Ovary (tissue), 9 donors: ENCODE results near the gene TMEM45B. TPM values are rescaled to one million over a fixed set of nuclear protein-coding genes. Genes with fewer than 3 reads are reported as not detected.
"Not testable (repeated sequence)": the region's sequence is repeated elsewhere in the genome, so short reads cannot be mapped to it uniquely, and the experiment has no call there.

Source experiments
- DNase-seq, 5 donors: peaks; one replicate each; pipeline ENCODE4 v3.0.0-alpha.2; 2019 to 2020
- H3K27ac ChIP-seq, 2 donors: fragments of 200-600 bp; one replicate each; pipeline versions ENCODE4 v1.5.1 to v1.8.0; 2019 to 2022
- H3K27me3 ChIP-seq: fragments of 200-600 bp; one replicate; pipeline ENCODE4 v1.8.0; 2022
- H3K36me3 ChIP-seq: fragments of 200-600 bp; sonication (generic); one replicate; pipeline ENCODE4 v1.5.1; 2019
- H3K4me1 ChIP-seq: one replicate; pipeline ENCODE4 v1.8.1; 2013; ENCODE audit warnings: mild to moderate bottlenecking, moderate library complexity; ENCODE audit not compliant: insufficient read depth
- H3K4me3 ChIP-seq: fragments of 200-600 bp; sonication (generic); one replicate; pipeline ENCODE4 v1.5.1; 2017
- H3K9me3 ChIP-seq, 2 donors: fragments of 200-600 bp in 1 of 2; sonication (generic) in 1 of 2; one replicate each; pipeline versions ENCODE4 v1.5.1 to v1.8.1; 2013 to 2019; ENCODE audit warnings: mild to moderate bottlenecking in 1 of 2, moderate library complexity in 1 of 2
- EP300 ChIP-seq: sonication (generic); formaldehyde crosslinking; IDR thresholded peaks from one replicate; pipeline ENCODE4 v1.6.1; 2017; ENCODE audit warnings: antibody characterized with exemption
- POLR2A ChIP-seq: fragments of 450-650 bp; IDR thresholded peaks from one replicate; pipeline ENCODE4 v1.6.1; 2017; ENCODE audit warnings: antibody characterized with exemption, mild to moderate bottlenecking, moderate library complexity
- WGBS, 3 donors: extraction: QIAGEN DNeasy Blood & Tissue Kit in 1 of 3; methylation state at CpG; one replicate each; pipeline versions ENCODE4 v1.1.5 to v1.1.7; 2013 to 2017; 5-methylcytosine and 5-hydroxymethylcytosine counted together
- intact Hi-C, 4 donors: fragments of 100-400 bp; cut with DNase I; formaldehyde crosslinking; loops; one replicate each; pipeline versions ENCODE4 v1.11.0 to v1.15.1; 2022 to 2023
- polyA plus RNA-seq, 2 donors: library from polyadenylated mRNA; stranded (reverse); fragments of 200-250 nt in 1 of 2; fragments of 350-450 nt in 1 of 2; fragmentation: Illumina TruSeq in 1 of 2; extraction: RNeasy Lipid Tissue Mini Kit (QIAGEN cat#74804) in 1 of 2; gene quantifications; one replicate each; pipeline ENCODE4 v1.2.3, GENCODE V29; 2013 to 2014
- total RNA-seq, 7 donors: library from RNA; depleted of rRNA in 2 of 7; stranded (reverse); fragments of >200 nt in 2 of 7; fragmentation: NEBNext Ultra II Directional in 3 of 7; extraction: Animal tissue kit (Norgen Biotek cat#: 25700) in 3 of 7; gene quantifications; one replicate each; pipeline versions ENCODE4 v1.1.0 to v1.2.4, GENCODE V29; 2016 to 2023
- TF ChIP-seq, protein P1 (sequence below), 3 donors: fragments of 450-650 bp in 2 of 3; fragments of 200-600 bp in 1 of 3; IDR thresholded peaks; one replicate each; pipeline versions ENCODE4 v1.5.1 to v1.8.0; 2016 to 2022; ENCODE audit warnings: antibody characterized with exemption in 3 of 3, mild to moderate bottlenecking in 1 of 3
- donor health status: DM: no; HTN: no; CAD: no; lungs with moderate emphysema.
- donor health status: DM: no; HTN: no; CAD: no.
- donor health status: Bipolar disorder and iron deficiency.
- donor health status: DM: yes; HTN: yes; CAD: no.
- donor health status: DM: no; HTN: no; CAD: no.
- donor health status: DM: yes; HTN: yes; CAD: no.

Gene TMEM45B
- total and polyA plus RNA-seq, 9 donors: 0.10 to 10.8 (median 0.54) TPM; not detected in 3

DNA sequence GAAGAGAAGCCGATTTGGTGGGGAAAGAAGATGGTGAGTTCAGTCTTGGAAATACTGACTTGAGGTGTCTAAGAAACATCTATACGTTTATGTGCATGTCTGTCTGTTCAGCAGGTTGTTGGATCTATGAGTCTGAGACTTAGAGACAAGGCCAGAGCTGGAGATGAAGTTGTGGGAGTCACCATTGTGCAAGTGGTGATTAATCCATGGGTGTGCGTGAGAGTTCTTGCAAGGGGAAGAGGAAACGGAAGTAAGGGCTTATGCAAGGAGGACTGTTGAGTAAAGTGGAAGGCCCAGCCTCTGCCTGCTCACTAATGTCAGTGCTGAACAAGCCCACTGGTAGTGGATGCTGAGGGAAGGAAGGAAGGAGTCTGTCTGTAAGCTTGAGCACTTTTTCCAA, 9.7 kb downstream of the TMEM45B start:
- no peaks in the 10 kb centered on the region for H3K4me1 ChIP-seq
- H3K4me3 ChIP-seq: no peak overlapping the region
- H3K36me3 ChIP-seq: no peaks in the 10 kb centered on the region
- DNase-seq: no peak
- no peaks in the 10 kb centered on the region for H3K27me3 ChIP-seq
- H3K9me3 ChIP-seq: no peaks in the 10 kb centered on the region
- no peak overlapping the region for H3K27ac ChIP-seq
- WGBS, 3 donors: 70 to 77% (median 73%) methylated on average over 4 of the region's 4 CpGs
- intact Hi-C loops: no loop called here
- TF ChIP-seq, protein P1, sequence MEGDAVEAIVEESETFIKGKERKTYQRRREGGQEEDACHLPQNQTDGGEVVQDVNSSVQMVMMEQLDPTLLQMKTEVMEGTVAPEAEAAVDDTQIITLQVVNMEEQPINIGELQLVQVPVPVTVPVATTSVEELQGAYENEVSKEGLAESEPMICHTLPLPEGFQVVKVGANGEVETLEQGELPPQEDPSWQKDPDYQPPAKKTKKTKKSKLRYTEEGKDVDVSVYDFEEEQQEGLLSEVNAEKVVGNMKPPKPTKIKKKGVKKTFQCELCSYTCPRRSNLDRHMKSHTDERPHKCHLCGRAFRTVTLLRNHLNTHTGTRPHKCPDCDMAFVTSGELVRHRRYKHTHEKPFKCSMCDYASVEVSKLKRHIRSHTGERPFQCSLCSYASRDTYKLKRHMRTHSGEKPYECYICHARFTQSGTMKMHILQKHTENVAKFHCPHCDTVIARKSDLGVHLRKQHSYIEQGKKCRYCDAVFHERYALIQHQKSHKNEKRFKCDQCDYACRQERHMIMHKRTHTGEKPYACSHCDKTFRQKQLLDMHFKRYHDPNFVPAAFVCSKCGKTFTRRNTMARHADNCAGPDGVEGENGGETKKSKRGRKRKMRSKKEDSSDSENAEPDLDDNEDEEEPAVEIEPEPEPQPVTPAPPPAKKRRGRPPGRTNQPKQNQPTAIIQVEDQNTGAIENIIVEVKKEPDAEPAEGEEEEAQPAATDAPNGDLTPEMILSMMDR (IDR thresholded peaks at IDR 0.05): no peak
- TF ChIP-seq POLR2A: no peak

DNA sequence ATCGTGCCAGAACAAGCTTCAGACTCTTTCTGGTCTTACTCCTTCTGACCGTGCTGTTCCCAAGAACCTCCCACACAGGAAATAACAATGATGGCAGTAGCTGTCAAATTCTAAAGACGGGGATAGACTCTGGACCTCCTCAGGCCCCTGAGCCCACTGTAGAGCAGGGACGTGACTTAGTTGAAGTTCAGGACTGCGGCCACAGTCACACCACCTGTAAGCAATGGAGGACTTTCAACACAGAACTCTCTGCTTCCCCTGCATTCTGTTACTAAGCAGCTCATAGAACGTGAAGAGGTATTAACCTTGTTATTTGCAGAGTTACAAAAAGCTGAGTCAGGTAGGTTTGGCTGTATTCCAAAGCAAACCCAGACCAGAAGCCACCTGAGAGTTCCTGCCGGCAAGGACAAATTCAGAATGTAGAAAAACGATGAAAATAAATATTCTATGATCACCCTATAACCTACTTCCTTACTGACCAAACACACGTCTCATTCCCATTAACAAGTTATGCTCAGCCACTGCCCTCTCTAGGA, 12.7 kb downstream of the TMEM45B start:
- no peak for DNase-seq
- Histone ChIP-seq H3K36me3 (no peaks in the 10 kb centered on the region), H3K9me3 (no peaks in the 10 kb centered on the region), H3K27ac (no peak overlapping the region), H3K4me3 (no peak overlapping the region), H3K4me1 (no peaks in the 10 kb centered on the region), H3K27me3 (no peaks in the 10 kb centered on the region)
- intact Hi-C loops: no loop called here
- 36 to 44% (median 39%) methylated on average over 9 of the region's 9 CpGs for WGBS, 3 donors
- TF ChIP-seq, protein P1 (IDR thresholded peaks at IDR 0.05): no peak
- TF ChIP-seq POLR2A (no peak), EP300 (no peak)

DNA sequence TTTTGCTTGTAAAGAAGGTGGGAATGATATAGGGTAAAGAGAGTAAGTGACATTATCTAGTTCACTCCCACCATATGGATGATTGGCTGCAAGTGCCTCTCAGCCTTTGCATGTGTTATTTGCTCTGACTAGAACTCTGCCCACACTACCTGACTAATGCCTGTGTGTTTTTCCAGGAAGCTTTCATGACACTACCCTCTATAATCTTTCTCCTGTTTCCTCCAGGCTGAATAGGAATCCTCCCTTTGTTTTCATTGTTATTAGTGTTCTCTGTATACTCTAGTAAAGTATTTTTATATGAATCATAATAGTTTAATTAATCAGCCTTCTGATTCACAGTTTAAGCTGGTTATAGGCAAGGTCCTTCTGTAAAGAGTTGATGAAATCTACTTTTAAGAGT, 13.8 kb downstream of the TMEM45B start:
- H3K4me1 ChIP-seq, H3K4me3 ChIP-seq, DNase-seq, H3K9me3 ChIP-seq, H3K36me3 ChIP-seq, H3K27ac ChIP-seq, H3K27me3 ChIP-seq, intact Hi-C loops: not testable (repeated sequence)

DNA sequence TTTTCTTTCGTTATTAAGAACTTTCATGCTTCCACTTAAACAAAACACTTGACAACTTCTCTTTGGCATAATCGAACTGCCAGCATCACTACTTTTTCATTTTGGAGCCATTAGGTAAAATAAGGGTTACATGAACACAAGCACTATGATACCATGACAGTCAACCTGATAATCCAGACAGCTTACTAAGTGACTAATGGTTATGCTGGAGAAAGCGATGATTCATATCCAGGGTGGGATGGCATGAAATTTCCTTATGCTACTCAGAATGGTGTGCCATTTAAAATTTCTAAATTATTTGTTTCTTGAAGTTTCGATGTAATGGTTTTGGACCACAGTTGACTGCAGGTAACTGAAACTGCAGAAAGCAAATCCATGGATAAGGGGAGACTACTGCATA, 15.6 kb downstream of the TMEM45B start:
- intact Hi-C loops: not testable (repeated sequence)
- WGBS, 3 donors: 85 to 92% (median 86%) methylated on average over 4 of the region's 4 CpGs

DNA sequence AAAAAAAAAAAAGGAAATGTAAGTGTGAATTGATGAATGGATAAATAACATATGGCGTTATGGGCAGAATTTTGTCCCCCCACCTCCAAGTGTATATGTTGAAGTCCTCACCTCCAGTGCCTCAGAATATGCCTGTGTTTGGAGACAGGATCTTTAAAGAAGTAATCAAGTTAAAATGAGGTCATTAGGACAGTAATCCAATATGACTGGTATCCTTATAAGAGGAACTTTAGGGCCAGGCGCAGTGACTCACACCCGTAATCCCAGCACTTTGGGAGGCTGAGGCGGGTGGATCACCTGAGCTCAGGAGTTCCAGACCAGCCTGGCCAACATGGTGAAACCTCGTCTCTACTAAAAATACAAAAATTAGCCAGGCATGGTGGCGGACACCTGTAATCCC, 17.6 kb downstream of the TMEM45B start:
- intact Hi-C loops, H3K4me1 ChIP-seq, H3K36me3 ChIP-seq, DNase-seq, H3K9me3 ChIP-seq, H3K4me3 ChIP-seq, H3K27ac ChIP-seq, H3K27me3 ChIP-seq: not testable (repeated sequence)
- WGBS, 3 donors: 84 to 96% (median 90%) methylated on average over 6 of the region's 6 CpGs

More for the DNA sequence above, 15.6 kb downstream of the TMEM45B start:
- not testable (repeated sequence) for H3K27me3 ChIP-seq, DNase-seq, H3K4me1 ChIP-seq, H3K9me3 ChIP-seq, H3K27ac ChIP-seq, H3K36me3 ChIP-seq, H3K4me3 ChIP-seq

DNA sequence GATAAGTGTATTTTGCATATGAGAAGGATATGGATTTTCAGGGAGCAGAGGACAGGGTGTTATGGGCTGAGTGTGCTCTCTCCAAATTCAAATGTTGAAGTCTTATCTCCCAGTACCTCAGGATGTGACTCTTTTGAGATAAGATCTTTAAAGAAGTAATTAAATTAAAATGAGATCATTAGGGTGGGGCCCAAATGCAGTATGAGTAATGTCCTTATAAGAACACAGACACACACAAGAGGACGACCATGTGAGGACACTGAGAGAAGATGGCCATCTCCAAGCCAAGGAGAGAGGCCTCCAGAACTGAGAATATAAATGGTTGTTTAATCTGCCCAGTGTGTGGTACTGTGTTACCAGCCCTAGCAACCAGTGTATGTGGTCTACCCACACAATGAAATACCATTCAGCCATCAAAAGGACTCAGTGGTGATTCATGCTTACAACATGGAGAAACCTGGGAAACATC, 20.8 kb downstream of the TMEM45B start:
- intact Hi-C loops, H3K4me1 ChIP-seq, DNase-seq, H3K4me3 ChIP-seq, H3K36me3 ChIP-seq, H3K9me3 ChIP-seq, H3K27me3 ChIP-seq, H3K27ac ChIP-seq: not testable (repeated sequence)
- 65 to 86% (median 83%) methylated on average over 1 of the region's 1 CpG for WGBS, 3 donors

DNA sequence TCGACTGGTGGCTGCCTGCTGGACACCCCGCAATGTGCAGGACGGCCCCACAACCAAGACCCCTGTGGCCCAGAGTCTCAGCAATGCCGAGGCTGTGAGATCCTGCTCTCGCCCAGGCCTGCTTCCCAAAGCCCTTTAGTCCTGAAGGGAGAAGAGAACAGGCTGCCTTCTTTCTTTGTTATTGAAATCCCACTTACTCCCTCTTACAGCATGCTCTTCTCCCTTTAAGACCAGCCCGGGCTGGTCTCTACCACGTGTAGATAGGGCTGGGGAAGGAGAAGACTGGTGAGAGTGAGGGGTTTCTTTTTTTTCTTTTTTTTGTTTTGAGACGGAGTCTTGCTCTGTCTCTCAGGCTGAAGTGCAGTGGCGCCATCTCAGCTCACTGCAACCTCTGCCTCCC, 21.3 kb downstream of the TMEM45B start:
- intact Hi-C loops: no loop called here
- H3K27me3 ChIP-seq: no peaks in the 10 kb centered on the region
- WGBS, 3 donors: 80 to 85% (median 84%) methylated on average over 9 of the region's 9 CpGs
- H3K4me1 ChIP-seq: no peaks in the 10 kb centered on the region
- H3K36me3 ChIP-seq: no peaks in the 10 kb centered on the region
- DNase-seq: no peak
- no peak overlapping the region for H3K27ac ChIP-seq
- no peak overlapping the region for H3K4me3 ChIP-seq
- TF ChIP-seq, protein P1 (IDR thresholded peaks at IDR 0.05): no peak
- TF ChIP-seq EP300: no peak
- TF ChIP-seq POLR2A: no peak
- no peaks in the 10 kb centered on the region for H3K9me3 ChIP-seq
